Activated effector memory CD4-positive, alpha-beta T cell treated with anti-CD3 and anti-CD28 coated beads, Interleukin-2, amount 50 U/mL, for 16 hours (primary cell): ENCODE data around the gene NR1H2.
"Not testable (repeated sequence)": the region's sequence is repeated elsewhere in the genome, so short reads cannot be mapped to it uniquely, and the experiment has no call there.

ENCODE experiments used
- DNase-seq: peaks from one replicate; pipeline ENCODE4 v3.0.0-alpha.2; 2020

Gene NR1H2

DNA sequence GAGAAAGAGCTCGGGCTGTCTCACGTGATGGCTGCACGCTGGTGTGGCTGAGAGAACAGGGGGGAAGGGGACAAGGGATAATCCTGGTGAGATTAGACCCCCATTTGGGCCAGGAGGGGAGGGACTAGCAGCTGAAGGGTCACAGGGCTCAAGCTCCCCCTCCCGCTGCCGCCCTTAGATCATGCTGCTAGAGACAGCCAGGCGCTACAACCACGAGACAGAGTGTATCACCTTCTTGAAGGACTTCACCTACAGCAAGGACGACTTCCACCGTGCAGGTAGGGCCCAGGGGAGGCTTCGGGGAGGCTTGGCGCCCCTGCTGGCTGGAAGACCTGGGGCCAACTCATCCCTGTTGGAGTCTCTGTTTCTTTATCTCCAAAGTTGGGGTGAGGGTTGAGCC is 3.3 kb downstream of the NR1H2 start:
- no peak for DNase-seq

DNA sequence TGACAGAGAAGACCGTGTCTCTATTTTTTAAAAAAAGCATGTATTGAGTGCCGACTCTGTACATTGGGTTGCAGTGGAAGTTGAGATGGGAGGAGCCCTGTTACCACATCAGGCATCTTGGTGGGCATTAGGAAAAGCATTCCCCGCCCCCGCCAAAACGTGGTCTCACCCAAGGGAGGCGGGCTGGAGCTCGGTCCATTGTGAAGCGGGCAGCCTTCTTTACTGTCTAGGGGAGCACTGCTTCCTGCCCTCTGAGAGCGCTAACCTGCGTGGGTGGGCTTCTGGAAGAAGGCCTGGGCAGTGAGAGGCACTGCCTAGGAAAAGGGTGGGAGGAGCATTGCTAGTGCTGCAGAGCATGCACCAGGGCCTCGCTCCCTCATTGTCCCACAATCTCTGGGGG is 3.9 kb downstream of the NR1H2 start:
- DNase-seq = no peak

DNA sequence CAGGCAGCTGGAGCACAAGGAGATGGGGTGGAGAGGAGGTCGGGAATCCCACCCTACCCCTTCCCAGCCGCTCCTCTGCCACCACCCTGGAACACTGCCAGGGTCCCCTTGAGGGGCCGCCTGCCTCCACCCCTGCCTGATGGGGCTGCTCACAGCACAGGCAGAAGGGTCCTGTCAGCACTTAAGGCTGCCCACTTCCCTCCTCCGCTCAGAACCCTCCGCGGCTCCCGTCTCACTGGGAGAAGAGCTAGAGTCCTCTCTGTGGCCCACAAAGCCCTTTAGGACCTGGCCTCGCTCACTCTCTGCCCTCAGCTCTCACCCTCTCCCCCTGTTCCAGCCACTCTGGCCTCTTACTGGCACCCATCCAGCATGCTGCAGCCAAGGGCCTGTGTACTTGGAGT is 4.5 kb downstream of the NR1H2 start:
- no peak for DNase-seq

DNA sequence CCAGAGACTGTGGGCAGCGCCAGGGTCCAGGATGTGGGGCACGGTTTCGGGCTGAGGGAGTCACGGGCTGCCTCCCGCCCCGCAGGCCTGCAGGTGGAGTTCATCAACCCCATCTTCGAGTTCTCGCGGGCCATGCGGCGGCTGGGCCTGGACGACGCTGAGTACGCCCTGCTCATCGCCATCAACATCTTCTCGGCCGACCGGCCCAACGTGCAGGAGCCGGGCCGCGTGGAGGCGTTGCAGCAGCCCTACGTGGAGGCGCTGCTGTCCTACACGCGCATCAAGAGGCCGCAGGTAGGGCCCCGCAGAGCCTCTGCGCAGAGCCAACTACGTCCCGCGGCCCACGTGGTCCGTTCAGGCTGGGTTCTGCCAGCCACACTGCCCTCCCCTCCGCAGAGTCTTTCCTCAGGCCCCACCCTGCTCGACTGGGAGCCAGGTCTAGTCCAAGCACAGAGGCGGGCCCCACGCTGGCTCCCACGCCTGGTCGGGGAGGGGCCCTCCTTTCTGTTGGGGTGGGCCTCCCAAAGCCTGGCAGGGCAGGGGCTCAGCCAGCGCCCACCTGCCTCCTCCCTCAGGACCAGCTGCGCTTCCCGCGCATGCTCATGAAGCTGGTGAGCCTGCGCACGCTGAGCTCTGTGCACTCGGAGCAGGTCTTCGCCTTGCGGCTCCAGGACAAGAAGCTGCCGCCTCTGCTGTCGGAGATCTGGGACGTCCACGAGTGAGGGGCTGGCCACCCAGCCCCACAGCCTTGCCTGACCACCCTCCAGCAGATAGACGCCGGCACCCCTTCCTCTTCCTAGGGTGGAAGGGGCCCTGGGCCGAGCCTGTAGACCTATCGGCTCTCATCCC is 5.8 kb downstream of the NR1H2 start:
- no peak for DNase-seq

DNA sequence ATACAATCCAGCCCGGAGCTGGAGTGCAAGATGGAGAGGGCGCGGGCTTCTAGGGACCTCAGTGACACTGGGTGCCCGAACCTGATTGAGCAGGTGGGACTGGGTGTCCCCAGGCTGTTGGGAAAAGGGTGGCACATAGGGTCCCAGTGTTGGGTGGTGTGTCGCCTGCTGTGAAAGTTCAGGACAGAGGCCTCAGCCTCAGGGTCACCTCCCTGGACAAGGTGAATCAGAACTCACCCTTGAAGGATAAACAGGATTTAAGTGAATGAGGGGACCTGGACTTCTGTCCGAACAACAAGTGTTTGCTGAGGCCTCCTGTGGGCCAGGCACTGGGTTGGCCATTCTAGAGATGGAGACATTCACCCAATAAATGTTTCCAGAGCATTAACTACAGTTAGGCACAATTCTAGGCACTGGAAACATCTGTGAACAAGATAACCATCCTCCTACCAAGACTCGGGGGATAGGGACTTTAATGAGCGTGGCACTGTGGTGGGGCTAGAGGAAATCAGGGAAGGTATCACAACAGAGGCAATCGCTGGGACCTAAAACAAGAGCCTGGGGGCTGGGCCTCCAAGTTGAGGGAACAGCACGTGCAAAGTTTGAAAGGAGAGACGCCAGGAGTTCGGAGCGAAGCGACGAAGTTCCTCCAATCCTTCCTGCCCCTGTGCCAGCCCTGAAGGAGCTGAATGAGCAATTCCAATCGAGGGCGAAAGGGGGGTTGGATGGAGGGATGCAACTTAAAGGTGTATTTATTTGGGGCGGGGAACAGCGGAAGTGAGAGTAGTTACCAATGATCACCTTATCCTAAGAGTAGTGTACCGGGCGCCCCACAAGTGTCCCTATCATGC is 7.0 kb downstream of the NR1H2 start:
- DNase-seq = no peak

DNA sequence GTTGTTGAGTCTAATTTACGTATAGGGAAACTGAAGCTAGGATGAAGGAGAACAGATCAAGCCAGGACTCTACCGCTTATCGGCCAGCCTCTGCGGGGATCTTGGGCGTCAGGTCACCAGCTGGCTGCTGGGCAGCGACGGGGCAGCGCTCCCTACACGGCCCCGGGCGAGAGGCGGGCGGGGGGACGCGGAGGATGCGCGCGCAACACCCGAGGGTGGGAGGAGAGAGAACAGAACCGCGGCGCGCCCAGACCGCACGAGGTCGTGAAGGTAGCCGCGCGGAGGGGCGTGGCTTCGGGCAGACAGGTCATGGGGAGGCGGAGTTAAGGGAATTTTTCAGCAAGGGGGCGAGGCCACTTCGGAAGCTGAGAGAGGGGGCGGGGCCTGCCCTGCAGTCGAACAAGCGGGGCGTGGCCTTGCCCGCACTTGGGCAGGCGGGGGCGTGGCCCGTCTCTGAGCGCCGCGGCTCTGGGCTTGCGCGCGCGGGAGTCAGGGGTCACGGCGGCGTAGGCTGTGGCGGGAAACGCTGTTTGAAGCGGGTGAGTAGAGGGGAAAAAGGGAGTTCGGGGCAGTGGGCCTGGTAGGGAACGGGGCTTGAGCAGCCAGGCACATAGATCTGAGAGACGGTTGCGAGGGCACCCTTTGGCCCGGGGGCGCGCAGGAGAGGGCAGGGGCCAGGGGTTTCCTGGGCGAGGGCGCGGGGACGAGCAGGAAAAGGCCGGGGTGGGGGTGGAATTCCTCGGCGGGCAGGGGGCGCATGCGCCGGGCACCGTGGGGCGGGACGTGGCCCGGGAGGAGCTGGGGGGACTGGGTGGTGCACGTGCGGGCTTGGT is 7.8 kb downstream of the NR1H2 start, which contains the start of gene POLD1:
Gene POLD1, plus strand, starts transcription at position 496 of the 833 bp plus-strand sequence. CDS start 14,505 bp downstream, outside the sequence.
- peak; percentile 99 for DNase-seq

DNA sequence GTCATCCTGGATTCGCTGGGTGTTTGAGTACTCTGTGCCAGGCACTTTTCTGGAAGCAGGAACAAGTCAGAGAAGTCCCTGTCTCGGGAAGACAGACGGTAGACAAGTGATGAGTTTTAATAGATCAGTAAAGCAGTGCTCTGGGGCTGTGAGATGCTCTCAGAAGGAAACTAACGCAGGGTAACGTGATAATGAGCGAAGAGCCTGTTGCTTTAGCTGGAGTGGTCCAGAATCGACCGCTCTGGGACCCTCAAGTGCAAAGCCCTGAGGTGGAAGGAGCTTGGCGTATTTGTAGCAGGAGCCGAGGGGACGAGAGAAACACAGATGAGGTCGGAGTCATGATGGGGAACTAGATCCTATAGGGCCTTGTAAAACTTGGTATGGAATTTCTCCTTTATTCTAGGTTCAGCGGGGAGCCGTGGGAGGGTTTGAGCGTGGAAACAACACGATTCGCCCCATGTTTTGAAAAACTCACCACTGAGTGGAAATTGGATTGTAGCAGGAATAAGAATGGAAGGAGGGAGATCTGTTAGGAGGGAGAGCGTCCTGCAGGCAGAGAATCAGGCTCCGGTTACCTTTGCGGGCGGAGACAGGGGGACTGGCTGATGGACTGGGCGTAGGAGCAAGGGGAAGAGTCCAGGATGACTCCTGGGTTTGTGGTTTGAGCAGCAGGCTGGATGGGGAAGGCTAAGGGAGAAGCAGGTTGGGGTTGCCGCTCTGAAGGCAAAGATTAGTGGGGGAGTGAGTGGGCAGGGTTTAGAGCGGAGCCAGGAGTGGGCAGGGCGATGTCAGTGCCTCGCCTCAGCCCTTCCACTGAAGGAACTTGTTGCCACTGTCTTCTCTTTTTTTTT is 8.7 kb downstream of the NR1H2 start:
- no peak for DNase-seq

DNA sequence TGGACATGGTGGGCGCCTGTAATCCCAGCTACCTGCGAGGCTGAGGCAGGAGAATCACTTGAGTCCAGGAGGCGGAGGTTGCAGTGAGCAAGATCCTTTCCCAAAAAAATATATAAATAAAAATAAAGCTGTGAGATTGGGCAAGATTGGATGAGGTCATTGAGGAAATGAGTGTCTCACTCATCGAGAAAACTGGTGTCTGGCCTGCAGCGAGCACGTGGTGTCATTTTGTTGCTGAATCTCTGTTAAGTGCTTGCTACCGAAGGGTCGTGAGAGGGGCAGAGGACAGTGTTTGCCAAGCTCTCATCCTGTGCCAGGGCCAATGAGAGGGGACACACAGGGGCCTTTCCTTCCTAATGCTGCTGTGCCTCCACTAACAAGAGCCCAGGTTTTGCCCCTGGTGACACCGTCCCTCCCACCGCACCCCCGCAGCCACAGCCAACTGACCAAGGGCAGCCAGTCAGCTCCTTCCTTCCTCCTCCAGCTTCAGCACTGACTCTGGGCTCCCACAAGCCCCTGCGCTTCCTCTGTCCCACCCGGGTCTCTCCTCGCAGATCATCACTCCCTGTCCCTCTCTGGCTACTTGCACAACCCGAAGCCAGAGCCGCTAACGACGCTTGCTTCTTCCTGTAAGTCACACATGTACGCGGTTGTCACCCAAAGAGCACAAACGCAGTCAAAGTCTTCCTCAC is 11.1 kb downstream of the NR1H2 start:
- no peak for DNase-seq

DNA sequence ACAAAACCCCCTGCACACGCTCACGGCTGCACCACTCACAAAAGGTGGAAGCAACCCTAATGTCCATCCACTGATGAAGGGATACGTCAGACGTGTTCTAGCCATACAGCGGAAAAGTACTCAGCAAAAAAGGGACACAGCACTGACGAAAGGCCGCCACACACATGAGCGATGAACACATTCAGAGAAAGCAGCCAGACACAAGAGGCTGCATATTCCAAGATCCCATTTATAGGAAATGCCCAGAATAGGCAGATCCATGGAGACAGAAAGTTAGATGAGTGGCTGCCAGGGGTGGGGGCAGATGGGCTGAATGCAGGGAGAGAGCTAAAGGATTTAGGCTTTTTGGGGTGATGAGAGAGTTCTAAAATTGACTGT is 11.6 kb downstream of the NR1H2 start:
- no peak for DNase-seq

DNA sequence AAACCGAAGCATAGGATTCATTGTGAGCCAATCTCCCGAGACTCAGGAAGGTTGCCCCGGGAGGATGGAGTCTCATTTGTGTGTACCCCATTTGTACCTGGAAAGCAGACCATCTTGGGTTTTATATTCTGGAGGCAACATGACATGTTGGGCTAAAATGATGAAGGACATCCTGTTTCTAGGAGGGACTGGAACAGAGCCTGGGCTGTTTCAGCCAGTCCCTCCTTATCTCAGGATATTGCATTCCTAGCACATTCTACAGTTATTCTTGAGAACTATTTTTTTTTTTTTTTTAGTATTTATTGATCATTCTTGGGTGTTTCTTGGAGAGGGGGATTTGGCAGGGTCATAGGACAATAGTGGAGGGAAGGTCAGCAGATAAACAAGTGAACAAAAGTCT is 14.0 kb downstream of the NR1H2 start:
- not testable (repeated sequence) for DNase-seq

DNA sequence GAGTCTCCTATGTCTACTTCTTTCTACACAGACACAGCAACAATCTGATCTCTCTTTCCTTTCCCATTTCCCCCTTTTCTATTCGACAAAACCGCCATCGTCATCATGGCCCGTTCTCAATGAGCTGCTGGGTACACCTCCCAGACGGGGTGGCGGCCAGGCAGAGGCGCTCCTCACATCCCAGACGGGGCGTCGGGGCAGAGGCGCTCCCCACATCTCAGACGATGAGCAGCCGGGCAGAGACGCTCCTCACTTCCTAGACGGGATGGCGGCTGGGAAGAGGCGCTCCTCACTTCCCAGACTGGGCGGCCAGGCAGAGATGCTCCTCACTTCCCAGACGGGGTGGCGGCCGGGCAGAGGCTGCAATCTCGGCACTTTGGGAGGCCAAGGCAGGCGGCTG is 14.7 kb downstream of the NR1H2 start:
- DNase-seq = not testable (repeated sequence)

DNA sequence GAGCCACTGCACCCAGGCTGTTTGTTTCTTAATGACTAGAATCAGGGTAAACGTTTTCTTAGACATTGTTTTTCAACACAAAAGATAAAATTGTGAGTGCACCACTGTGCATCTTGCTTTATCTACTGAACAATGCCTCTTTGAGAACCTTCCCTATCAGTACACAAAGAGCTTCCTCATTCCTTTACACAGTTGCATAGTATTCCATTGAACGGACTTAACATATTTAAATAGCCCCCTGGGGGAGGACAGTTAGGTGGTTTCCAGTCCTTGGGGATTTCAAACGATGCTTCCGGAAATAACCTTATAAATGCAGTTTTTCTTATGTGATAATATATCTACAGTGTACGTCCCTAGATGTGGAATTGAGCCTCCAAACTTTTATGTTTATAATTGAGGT is 16.5 kb downstream of the NR1H2 start:
- DNase-seq = no peak

DNA sequence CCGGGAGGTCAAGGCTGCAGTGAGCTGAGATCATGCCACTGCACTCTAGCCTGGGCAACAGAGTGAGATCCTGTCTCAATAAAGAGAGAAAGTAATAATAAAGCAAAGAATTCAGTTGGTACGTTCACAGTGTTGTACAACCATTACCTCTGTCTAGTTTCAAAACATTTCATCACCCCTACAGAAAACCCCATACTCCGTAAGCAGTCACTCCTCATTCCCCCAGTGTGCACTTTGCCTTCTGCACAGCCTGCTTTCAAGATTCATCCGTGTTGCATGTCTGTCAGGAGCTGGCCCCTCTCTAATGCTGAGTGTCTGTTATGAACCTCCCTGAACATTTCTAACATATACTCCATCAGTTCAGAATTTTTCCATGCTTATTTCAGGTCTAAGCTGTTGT is 17.3 kb downstream of the NR1H2 start:
- DNase-seq = no peak

DNA sequence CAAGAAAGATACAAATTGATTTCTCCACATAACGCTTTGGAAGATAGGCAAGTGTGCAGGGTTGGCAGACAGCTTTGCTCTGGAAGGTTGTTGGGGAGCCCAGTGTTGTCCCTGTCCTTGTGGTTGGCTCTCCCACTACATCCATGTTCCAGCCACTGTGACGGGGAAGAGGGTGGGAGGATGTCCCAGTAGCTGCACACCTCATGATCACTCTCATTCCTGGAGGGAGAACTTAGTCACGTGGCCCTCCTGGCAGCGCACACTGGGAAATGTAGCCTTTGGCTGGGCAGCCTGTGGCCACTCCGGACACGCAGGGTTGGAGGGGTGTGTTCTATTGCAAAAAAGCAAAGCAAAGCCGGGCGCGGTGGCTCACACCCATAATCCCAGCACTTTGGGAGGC is 17.8 kb downstream of the NR1H2 start:
- DNase-seq = no peak

DNA sequence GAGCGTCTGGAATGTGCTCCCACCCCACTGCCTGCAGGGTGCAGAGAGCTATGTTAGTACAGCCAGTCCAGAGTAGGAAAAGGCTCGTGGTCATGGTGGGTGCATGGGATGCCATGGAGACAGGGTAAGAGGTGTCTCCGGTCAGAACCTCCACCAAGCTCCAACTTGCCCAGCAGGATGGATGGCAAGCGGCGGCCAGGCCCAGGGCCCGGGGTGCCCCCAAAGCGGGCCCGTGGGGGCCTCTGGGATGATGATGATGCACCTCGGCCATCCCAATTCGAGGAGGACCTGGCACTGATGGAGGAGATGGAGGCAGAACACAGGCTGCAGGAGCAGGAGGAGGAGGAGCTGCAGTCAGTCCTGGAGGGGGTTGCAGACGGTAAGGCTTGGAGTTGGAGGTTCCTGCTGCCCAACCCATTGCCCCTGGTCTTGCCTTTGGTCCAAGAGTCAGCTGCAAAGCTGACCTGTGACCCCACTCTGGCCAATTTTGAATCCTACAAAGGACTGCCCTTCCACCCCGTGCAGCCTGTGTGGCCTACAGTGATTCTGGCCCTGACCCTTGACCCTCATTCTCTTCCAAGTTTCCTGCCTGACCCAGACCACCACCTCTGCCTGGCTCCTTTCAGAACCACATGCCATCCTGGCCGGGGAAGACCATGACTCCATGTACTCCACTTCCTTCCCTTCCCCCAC is 22.6 kb downstream of the NR1H2 start:
- DNase-seq = no peak

DNA sequence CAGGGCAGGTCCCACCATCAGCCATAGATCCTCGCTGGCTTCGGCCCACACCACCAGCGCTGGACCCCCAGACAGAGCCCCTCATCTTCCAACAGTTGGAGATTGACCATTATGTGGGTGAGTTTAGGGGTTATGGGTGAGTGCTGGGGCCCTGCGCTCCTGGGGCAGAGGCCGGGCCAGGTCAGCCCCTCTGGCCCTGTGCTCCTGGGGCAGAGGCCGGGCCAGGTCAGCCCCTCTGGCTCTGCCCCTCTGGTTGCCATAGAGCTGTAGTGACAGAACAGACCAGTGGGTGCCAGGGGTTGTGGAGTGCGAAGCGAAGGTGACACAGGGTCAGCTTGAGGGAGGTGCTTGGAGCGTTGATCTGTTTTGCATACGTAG is 23.1 kb downstream of the NR1H2 start:
- no peak for DNase-seq

DNA sequence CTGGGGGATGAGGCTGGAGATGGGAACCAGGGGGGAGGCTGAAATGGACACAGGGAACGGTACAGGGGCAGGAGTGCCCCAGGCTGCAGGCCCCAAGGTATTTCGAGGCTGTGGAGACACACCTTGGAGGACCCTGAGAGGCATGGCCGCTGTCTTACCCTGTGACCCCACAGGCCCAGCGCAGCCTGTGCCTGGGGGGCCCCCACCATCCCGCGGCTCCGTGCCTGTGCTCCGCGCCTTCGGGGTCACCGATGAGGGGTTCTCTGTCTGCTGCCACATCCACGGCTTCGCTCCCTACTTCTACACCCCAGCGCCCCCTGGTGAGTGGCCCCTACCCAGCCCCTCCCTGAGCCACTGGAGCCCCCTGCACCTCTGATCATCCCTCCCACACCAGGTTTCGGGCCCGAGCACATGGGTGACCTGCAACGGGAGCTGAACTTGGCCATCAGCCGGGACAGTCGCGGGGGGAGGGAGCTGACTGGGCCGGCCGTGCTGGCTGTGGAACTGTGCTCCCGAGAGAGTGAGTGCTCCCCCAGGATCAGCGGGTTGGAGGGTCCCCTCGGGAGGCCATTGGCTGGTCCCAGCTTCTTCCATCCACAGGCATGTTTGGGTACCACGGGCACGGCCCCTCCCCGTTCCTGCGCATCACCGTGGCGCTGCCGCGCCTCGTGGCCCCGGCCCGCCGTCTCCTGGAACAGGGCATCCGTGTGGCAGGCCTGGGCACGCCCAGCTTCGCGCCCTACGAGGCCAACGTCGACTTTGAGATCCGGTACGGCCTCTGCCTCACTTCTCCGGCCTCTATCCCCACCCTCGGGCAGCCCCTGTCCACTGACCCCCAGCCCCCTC is 25.6 kb downstream of the NR1H2 start:
- no peak for DNase-seq

DNA sequence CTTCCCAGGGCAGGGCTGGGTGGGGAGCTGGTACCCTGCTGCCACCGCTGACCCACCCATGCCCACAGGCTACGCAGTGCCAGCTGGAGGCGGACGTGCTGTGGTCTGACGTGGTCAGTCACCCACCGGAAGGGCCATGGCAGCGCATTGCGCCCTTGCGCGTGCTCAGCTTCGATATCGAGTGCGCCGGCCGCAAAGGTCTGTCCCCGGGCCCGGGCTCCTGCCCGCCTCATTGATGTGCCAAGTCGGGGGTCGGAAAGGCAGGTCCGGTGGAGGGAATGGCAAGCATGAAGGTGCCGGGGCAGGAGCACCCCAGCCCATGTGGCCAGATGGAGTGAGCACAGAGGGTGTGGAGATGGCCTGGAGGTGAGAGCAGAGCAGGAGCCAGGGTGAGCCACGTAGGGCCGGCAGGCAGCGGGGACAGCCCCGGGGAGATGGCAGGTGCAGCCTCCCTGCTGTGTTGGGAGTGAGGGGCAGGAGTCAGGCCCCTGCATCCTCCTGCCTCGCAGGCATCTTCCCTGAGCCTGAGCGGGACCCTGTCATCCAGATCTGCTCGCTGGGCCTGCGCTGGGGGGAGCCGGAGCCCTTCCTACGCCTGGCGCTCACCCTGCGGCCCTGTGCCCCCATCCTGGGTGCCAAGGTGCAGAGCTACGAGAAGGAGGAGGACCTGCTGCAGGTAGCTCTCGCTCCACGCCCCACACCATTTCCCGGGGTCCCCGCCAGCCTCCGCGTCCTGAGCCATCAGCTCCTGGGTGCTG is 26.5 kb downstream of the NR1H2 start:
- no peak for DNase-seq

DNA sequence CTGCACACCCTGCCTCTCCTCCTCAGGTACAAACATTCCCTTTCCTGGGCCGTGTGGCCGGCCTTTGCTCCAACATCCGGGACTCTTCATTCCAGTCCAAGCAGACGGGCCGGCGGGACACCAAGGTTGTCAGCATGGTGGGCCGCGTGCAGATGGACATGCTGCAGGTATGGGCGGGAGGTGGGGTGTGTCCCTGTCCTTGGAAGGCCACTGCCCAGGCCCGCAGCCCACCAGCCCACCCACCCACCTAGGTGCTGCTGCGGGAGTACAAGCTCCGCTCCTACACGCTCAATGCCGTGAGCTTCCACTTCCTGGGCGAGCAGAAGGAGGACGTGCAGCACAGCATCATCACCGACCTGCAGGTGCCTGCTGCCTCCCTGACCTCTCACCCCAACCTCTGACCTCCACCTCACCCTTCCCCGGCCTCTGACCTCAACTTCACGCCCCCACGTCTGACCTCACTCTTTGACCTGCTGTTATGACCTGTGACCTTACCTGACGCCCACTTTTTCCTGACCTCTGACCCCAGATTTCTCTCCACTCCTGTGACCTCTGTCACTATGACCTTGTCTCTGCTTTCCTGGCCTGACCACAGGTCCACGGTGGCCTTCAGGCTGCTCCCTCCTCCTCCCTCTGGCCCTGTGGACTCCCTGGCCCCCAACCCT is 30.0 kb downstream of the NR1H2 start:
- DNase-seq = no peak
